Measurements from ENCODE around the gene IL16.

GRCh38 chr15:81362790-81363189, 166.1 kb downstream of the IL16 start:
- TF ChIP-seq CTCF (conservative IDR thresholded peaks at IDR 0.05; ENCODE audit: low read depth, low read length) (no peak), EZH2 (IDR thresholded peaks at IDR 0.05; ENCODE audit: borderline replicate concordance, low read depth, low read length, poor library complexity, severe bottlenecking) (no peak)
